Panc1 (cell line): ENCODE results near the gene EYS. TPM values are rescaled to one million over a fixed set of nuclear protein-coding genes. Genes with fewer than 3 reads are reported as not detected.

Experiments
- ATAC-seq: fragments of 200-7000 bp; cut with Tn5 transposase; 2 replicates; pipeline ENCODE4 v1.9.1; 2020; ENCODE audit warnings: mild to moderate bottlenecking, moderate library complexity
- BruUV-seq: library from RNA; stranded (reverse); fragments of 400-500 nt; replicated peaks from 2 replicates; lab custom pipeline; 2021; lab: Mats Ljungman, UMichigan
- CTCF ChIA-PET: fragments of 300-600 bp; sonication (Branson Sonifier 250); formaldehyde crosslinking; loops from one replicate; lab custom pipeline; 2022; ENCODE audit warnings: antibody characterized with exemption; lab: Charles Lee
- POLR2A ChIA-PET: fragments of 300-600 bp; sonication (Branson Sonifier 250); formaldehyde crosslinking; loops from one replicate; lab custom pipeline; 2022; ENCODE audit warnings: antibody characterized with exemption; lab: Charles Lee
- DNase-seq: peaks from one replicate; pipeline ENCODE4 v3.0.0-alpha.2; 2010; ENCODE audit warnings: low read depth, low spot score
- H3K27ac ChIP-seq: 2 replicates; pipeline ENCODE4 v1.5.1; 2011; ENCODE audit warnings: mild to moderate bottlenecking, low read length, inconsistent platforms
- H3K27me3 ChIP-seq: fragments of 200-500 bp; sonication (Bioruptor generic); 2 replicates; pipeline ENCODE4 v1.6.0; 2014; ENCODE audit warnings: low read length, inconsistent platforms; ENCODE audit not compliant: control insufficient read depth, insufficient read depth
- H3K36me3 ChIP-seq: fragments of 200-500 bp; sonication (Bioruptor generic); 2 replicates; pipeline ENCODE4 v1.5.1; 2014; ENCODE audit warnings: inconsistent platforms, mild to moderate bottlenecking, low read length, moderate library complexity; ENCODE audit not compliant: control insufficient read depth, insufficient read depth
- H3K4me1 ChIP-seq: 2 replicates; pipeline ENCODE4 v1.5.1; 2011; ENCODE audit warnings: inconsistent platforms, mild to moderate bottlenecking, low read length, moderate library complexity; ENCODE audit not compliant: control insufficient read depth, insufficient read depth
- H3K4me3 ChIP-seq, 2 experiments: 2 replicates each; pipeline ENCODE4 v1.5.1; 2011 to 2012; ENCODE audit warnings: low read depth in 2 of 2, low read length in 2 of 2, mild to moderate bottlenecking in 2 of 2, inconsistent platforms in 1 of 2, moderate library complexity in 1 of 2
- H3K9me3 ChIP-seq: fragments of 200-500 bp; sonication (Bioruptor generic); 2 replicates; pipeline ENCODE4 v1.5.1; 2014; ENCODE audit warnings: low read depth, mild to moderate bottlenecking, inconsistent platforms, low read length, moderate library complexity; ENCODE audit not compliant: control insufficient read depth, insufficient read depth
- POLR2AphosphoS5 ChIP-seq: IDR thresholded peaks from 2 replicates; pipeline ENCODE4 v1.6.1; 2012; ENCODE audit warnings: mild to moderate bottlenecking, low read depth, low read length, moderate library complexity
- SIN3A ChIP-seq: IDR thresholded peaks from 2 replicates; pipeline ENCODE4 v1.6.1; 2012; ENCODE audit warnings: low read depth, mild to moderate bottlenecking, low read length, moderate library complexity, borderline replicate concordance; ENCODE audit not compliant: insufficient read depth
- TCF7L2 ChIP-seq: IDR thresholded peaks from 2 replicates; pipeline ENCODE4 v1.6.1; 2011; ENCODE audit warnings: mild to moderate bottlenecking, low read depth, low read length, inconsistent platforms
- in situ Hi-C: cut with HindIII; loops from 2 replicates; pipeline ENCODE4 v1.10.0; 2016; ENCODE audit warnings: low sequenced_read_pairs, low pct_unique_long_range_greater_than_20kb
- intact Hi-C: fragments of 100-400 bp; cut with micrococcal nuclease; formaldehyde crosslinking; loops from one replicate; pipeline ENCODE4 v1.10.0; 2022; ENCODE audit not compliant: unreplicated experiment
- total RNA-seq: library from RNA; stranded (reverse); gene quantifications from one replicate; pipeline ENCODE4 v1.2.1, GENCODE V29; 2021; ENCODE audit not compliant: unreplicated experiment
- TF ChIP-seq, protein P1 (sequence below), 2 experiments: IDR thresholded peaks; 2 replicates each; pipeline ENCODE4 v1.6.1; 2011 to 2012; ENCODE audit warnings: low read depth in 2 of 2, control low read depth in 1 of 2, low read length in 1 of 2, mild to moderate bottlenecking in 1 of 2, moderate library complexity in 1 of 2; ENCODE audit not compliant: insufficient read depth in 1 of 2
- TF ChIP-seq, protein P2 (sequence below): fragments of 450-650 bp; IDR thresholded peaks from 2 replicates; pipeline ENCODE4 v1.5.1; 2017; ENCODE audit warnings: mild to moderate bottlenecking

Gene EYS
- total RNA-seq, 1 experiment from 2014 or later, result not detected

DNA sequence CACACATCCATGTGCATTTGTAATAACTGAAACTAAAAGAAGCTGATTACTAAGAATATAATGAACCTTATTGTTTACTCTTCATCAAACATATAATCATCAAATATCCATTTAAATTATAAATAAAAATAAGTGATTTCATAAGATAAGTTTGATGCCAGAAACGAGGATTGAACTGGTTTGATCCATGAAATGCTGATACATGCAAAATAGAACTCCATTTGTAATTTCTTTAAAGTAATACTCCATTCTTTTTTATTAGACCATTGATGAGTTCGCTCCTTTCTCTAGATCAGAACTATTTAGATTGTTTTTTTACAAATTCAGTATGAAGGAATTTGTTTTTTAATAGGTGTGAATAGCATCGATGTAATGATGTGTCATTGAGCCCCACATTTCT lies 57.6 kb downstream of the EYS start:
- in situ Hi-C loops (no loop called here), intact Hi-C loops (no loop called here)
- no peaks in the 10 kb centered on the region for H3K4me1 ChIP-seq
- no peak for ATAC-seq
- H3K9me3 ChIP-seq, result no peaks in the 10 kb centered on the region
- H3K4me3 ChIP-seq, result no peak overlapping the region
- H3K36me3 ChIP-seq, result no peaks in the 10 kb centered on the region
- CTCF ChIA-PET, result no interaction called here
- H3K27ac ChIP-seq, result no peak overlapping the region
- H3K27me3 ChIP-seq, result no peaks in the 10 kb centered on the region
- TF ChIP-seq TCF7L2, result no peak
- TF ChIP-seq, protein P1, sequence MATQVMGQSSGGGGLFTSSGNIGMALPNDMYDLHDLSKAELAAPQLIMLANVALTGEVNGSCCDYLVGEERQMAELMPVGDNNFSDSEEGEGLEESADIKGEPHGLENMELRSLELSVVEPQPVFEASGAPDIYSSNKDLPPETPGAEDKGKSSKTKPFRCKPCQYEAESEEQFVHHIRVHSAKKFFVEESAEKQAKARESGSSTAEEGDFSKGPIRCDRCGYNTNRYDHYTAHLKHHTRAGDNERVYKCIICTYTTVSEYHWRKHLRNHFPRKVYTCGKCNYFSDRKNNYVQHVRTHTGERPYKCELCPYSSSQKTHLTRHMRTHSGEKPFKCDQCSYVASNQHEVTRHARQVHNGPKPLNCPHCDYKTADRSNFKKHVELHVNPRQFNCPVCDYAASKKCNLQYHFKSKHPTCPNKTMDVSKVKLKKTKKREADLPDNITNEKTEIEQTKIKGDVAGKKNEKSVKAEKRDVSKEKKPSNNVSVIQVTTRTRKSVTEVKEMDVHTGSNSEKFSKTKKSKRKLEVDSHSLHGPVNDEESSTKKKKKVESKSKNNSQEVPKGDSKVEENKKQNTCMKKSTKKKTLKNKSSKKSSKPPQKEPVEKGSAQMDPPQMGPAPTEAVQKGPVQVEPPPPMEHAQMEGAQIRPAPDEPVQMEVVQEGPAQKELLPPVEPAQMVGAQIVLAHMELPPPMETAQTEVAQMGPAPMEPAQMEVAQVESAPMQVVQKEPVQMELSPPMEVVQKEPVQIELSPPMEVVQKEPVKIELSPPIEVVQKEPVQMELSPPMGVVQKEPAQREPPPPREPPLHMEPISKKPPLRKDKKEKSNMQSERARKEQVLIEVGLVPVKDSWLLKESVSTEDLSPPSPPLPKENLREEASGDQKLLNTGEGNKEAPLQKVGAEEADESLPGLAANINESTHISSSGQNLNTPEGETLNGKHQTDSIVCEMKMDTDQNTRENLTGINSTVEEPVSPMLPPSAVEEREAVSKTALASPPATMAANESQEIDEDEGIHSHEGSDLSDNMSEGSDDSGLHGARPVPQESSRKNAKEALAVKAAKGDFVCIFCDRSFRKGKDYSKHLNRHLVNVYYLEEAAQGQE (IDR thresholded peaks at IDR 0.05; ENCODE audit: insufficient read depth in 1 of 2, low read depth in 2 of 2, low read length in 1 of 2), result no peak
- TF ChIP-seq POLR2AphosphoS5, result no peak
- no peak for TF ChIP-seq SIN3A
- TF ChIP-seq, protein P2, sequence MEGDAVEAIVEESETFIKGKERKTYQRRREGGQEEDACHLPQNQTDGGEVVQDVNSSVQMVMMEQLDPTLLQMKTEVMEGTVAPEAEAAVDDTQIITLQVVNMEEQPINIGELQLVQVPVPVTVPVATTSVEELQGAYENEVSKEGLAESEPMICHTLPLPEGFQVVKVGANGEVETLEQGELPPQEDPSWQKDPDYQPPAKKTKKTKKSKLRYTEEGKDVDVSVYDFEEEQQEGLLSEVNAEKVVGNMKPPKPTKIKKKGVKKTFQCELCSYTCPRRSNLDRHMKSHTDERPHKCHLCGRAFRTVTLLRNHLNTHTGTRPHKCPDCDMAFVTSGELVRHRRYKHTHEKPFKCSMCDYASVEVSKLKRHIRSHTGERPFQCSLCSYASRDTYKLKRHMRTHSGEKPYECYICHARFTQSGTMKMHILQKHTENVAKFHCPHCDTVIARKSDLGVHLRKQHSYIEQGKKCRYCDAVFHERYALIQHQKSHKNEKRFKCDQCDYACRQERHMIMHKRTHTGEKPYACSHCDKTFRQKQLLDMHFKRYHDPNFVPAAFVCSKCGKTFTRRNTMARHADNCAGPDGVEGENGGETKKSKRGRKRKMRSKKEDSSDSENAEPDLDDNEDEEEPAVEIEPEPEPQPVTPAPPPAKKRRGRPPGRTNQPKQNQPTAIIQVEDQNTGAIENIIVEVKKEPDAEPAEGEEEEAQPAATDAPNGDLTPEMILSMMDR, result no peak
- no peak for DNase-seq
- no TSS peak for BruUV-seq
- POLR2A ChIA-PET, result no interaction called here

DNA sequence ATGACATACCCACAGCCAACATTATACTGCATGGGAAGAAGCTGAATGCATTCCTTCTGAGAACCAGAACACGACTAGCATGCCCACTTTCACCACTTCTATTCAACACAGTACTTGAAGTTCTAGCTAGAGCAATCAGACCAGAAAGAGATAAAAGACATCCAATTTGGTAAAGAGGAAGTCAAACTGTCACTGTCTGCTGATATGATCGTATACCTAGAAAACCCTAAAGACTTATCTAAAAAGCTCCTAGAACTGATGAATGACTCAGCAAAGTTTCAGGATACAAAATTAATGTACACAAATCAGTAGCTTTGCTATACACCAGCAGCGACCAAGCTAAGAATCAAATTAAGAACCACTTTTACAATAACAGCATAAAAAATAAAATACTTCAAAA lies 60.5 kb downstream of the EYS start:
- in situ Hi-C loops (no loop called here), intact Hi-C loops (no loop called here)
- no peaks in the 10 kb centered on the region for H3K9me3 ChIP-seq
- no TSS peak for BruUV-seq
- ATAC-seq, result no peak
- H3K36me3 ChIP-seq, result no peaks in the 10 kb centered on the region
- H3K27me3 ChIP-seq, result no peaks in the 10 kb centered on the region
- POLR2A ChIA-PET, result no interaction called here
- no peak overlapping the region for H3K4me3 ChIP-seq
- CTCF ChIA-PET, result no interaction called here
- no peaks in the 10 kb centered on the region for H3K4me1 ChIP-seq
- no peak overlapping the region for H3K27ac ChIP-seq
- TF ChIP-seq SIN3A (no peak), TCF7L2 (no peak), POLR2AphosphoS5 (no peak)
- TF ChIP-seq, protein P1 (IDR thresholded peaks at IDR 0.05; ENCODE audit: insufficient read depth in 1 of 2, low read depth in 2 of 2, low read length in 1 of 2), result no peak
- TF ChIP-seq, protein P2, result no peak
- DNase-seq, result no peak
